Measurements from ENCODE around the gene ERG.

DNA sequence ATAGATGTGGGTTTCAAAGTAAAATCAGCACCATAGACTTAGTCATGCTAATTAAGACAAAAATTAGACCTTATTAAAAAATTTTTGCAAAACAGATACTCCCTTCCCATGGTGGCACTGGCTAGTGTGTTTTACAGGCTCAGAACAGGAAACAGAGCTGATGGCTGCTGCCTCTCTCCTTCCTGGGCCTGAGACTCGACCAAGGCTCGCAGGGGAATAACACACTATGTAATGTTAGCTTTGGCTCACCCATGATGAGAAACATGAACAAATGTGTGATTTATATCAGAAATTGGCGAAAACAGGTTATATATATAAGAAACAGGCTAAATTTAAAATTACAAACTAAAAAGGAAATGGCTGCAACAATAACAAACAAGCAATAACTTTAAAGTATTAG lies 50.7 kb downstream of the ERG start:
- TF ChIP-seq BHLHE40 (IDR thresholded peaks at IDR 0.05; ENCODE audit: low read depth, low read length), result no peak
- TF ChIP-seq SMC3 (IDR thresholded peaks at IDR 0.05), result no peak
- TF ChIP-seq PBX3 (IDR thresholded peaks at IDR 0.05), result no peak
- TF ChIP-seq, protein P1, sequence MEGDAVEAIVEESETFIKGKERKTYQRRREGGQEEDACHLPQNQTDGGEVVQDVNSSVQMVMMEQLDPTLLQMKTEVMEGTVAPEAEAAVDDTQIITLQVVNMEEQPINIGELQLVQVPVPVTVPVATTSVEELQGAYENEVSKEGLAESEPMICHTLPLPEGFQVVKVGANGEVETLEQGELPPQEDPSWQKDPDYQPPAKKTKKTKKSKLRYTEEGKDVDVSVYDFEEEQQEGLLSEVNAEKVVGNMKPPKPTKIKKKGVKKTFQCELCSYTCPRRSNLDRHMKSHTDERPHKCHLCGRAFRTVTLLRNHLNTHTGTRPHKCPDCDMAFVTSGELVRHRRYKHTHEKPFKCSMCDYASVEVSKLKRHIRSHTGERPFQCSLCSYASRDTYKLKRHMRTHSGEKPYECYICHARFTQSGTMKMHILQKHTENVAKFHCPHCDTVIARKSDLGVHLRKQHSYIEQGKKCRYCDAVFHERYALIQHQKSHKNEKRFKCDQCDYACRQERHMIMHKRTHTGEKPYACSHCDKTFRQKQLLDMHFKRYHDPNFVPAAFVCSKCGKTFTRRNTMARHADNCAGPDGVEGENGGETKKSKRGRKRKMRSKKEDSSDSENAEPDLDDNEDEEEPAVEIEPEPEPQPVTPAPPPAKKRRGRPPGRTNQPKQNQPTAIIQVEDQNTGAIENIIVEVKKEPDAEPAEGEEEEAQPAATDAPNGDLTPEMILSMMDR (IDR thresholded peaks at IDR 0.05), result no peak
- no peak for TF ChIP-seq USF2 (IDR thresholded peaks at IDR 0.05)

Data from A549 (cell line).